HG02588 (cell line): Measurements from ENCODE around the gene KATNAL1.

Experiments used
- ATAC-seq: cut with Tn5 transposase; IDR thresholded peaks from one replicate; pipeline ENCODE4 v1.9.1; 2021; ENCODE audit warnings: mild to moderate bottlenecking, moderate library complexity; ENCODE audit not compliant: unreplicated experiment

Gene KATNAL1

DNA sequence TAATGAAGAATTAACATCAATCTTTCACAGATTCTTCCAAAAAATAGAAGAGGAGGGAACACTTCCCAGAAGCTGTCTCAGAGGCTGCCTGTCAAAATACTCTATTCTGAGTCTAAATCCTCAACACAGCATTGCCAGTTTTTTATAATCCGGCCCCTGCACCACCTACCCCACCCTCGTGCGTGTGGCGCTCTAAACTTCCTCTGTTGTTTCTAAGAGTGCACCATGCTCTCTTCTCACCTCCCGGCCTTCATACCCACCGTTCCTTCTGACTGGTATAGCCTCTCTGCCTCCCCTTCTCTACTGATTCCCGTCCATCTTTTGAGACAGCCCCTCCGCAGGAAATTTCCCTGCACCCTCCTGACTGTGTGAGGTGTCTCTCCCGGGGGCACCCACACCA, 136.8 kb downstream of the KATNAL1 start:
- ATAC-seq, result no peak

DNA sequence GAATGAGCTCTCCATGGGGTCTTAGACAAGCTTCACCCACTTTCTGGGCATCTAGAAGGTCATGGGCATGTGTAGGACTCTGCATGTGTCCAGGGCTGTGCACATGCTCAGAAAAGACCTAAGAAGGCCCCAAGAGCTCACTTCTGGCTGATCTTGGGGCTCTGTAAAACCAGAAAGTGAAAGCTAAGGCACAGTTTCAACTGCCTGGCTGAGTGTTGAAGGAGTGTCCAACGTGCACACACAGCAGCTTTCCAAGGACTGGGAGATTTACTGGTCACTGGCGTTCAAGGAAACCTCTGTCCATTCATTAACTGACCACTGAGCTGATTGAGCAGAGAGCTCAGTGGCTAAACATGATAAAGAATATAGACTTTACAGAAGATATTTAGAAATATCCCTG, 137.9 kb downstream of the KATNAL1 start:
- no peak for ATAC-seq

DNA sequence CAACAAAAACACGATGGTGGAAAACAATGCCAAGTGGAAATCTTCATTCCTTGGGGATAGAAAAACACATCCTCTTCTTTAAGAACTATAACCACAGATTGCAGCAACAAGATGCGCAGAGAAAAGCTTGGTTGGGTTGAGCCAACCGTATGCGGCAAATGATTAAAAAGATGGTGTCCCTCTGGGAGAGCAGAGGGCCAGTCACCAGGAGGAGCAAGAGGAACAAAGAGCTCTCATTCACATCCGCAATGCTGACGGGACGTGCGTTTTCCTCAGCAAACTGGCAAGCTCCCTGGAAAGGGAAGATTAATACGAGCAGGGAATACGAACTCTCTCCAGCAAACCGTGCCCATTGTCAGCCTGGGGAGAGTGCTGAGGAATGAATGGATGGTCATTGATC, 141.6 kb downstream of the KATNAL1 start:
- ATAC-seq, result no peak

DNA sequence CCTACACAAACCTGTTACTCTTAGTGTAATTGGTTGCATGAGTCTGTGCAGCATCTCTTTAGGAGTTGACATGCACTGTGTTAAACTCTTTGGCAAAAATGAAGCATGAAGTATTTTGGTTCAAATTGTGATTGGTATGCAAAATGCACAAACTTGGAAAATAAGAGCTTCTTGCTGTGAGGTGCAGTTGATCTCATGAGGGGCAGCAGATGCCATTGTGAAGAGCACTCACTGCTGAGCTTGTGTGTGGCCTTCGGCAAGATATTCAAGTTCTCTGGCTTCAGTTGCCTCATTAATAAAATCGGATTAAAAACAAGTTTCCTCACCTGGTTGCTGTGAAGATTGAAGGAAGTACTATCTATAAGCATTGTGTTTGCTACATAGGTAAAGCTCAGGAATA, 142.3 kb downstream of the KATNAL1 start:
- ATAC-seq, result no peak

DNA sequence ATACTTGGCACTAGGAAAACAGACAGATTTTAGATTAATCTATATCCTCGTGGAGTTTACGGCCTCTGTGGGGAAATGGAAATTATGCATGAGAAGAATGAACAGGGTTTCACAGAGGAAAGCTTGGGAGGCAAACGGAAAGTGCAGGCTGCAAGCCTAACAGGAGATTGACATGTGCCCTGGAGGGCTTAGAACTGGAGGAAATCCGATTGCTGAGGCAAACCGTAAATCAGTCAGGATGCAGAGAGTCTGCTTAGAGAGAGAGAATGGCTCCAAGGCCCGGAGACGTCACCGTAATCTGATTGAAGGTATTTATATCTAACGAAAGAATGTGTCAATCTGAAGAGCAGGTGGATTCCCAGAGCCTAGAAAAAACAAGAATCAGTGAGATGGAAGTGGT, 143.2 kb downstream of the KATNAL1 start:
- ATAC-seq, result no peak

DNA sequence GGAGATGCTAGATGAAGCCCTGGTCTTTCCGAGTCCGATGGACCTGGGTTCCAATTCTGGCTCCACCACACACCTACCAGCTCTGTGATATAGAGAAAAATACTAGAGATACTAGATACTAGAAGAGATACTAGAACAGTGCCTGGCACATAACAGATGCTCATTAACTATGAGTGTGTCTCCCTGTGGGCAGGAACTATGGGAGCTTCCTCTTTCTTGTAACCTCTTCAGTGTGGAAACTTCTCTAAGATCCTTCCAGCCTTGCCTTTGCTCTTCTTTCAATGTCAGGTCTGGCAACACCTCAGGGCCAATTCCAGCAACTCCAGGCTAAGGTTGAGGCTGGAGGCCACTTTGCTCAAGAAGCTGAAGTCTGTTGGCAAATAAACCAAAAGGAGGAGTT, 143.9 kb downstream of the KATNAL1 start:
- ATAC-seq, result no peak

DNA sequence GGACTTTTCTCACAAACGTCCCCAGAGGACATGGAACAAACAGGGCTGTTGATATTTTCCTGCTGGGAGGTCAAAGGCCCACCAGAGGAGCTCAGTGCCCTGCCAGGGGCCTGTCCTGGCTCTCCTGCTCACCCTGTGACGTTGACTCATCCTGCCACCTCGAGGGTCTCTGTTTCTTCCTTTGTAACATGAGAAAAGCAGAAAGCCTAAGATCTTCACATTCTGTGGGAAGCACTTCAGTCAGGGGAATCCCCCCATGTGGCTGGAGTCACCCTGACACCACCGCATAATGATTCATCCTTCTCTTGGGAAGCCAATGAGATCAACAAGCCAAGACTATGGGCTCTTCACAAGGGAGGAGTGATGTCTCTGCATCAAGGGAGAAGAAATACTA, 147.9 kb downstream of the KATNAL1 start:
- no peak for ATAC-seq

DNA sequence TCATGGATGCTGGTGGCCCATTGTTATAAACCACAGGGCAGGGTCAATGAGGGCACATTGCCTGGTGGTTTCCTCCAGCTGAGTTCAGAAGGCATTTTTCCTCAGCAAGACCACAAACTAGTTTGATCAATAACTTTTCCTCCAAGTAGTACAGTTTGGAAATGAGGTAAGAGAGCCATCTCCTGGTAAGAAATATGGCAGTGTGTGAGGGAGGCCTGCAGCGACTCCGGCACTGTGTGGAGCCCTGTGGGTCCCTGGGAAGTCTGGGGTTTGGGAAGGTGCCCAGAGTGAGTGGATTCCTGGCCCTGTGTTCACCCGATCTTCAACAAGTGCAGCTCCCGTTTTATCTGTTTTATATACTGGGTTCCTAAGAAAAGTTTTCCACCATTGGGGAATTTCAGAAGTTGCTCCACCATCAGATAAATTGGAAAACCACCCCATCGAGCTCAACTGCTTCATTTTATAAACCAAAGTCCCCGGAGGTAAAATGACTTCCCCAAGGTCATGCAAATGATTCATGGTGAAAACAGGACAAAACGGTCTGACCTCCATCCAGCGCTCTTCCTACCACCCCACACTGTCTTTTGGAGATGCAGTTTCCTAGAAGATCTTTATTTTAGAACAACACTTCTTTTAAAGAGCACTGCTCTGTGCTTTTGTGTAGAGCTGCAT, 148.4 kb downstream of the KATNAL1 start:
- no peak for ATAC-seq

DNA sequence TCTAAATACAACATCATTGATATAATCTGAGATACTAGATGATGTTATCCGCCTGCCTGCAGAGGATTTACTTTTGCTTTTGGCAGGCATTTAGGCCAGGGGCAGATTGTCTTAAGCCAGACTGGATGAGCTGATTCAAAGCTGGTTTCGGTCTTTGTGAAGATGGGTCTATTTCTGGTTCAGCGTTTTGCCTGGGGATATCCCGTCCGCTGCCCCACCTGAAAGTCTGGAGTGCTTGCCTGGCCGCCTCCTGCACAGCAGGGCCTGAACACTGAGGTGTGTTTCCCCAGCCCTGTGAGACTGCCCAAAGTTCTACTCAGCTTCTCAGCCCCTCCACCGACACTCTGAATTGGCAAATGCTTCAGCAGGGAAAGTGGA, 149.7 kb downstream of the KATNAL1 start:
- ATAC-seq, result peak; percentile 58

DNA sequence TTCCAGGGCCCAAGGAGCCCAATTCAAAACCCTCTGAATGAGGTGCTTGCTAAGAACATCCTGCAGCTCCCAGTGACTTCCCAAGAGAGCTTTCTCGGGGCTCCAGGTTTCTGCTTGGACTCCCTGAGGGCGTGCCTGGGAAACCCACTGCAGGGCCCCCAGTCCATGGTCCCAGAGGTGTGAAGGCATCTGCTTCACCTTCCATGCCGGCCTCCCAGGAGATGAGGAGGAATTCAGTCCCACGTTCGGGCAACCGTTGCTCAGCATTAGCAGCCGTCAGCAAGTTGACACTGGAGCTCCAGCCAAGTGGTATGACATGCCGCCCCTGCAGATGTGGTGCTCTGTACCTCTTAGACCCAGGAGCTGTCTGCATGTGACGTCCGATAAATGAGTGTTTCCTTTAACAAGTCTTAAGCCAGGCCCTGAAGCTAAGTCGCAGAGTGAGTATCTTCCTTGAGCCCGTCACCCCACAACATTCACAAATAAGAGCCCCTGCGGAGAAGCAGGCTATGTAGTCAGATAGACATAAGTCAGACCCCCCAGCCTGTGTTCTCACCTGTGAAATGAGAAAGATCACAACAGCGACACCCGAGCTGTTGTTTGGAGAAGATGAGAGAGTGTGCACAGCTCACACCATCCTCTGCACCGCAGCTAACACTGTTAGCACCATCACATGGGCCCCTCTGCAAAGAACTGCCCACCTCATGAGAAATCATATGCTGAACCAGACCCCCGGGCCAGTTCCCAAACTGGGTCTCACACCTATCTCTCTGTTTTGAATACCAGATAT, 150.3 kb downstream of the KATNAL1 start:
- ATAC-seq, result peak; percentile 11

DNA sequence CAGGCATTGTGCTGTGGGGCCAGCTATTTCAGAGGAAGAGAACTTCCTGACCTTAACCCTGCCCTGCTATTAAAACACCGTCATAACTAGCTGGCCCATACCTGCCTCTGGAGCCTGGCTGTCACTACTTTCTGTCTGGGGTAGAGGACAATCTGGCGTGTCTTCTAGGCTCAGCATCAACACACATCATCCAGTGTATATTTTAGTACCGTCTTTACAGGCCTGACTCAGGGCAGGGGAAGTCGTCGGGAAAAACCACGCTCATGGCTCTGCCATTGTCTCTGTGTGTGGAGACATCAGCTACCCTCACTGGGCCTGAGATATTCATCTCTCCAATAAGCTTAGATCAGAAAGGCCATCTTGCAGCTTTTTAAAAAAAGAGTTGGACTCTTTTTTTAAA, 151.1 kb downstream of the KATNAL1 start:
- ATAC-seq, result no peak

DNA sequence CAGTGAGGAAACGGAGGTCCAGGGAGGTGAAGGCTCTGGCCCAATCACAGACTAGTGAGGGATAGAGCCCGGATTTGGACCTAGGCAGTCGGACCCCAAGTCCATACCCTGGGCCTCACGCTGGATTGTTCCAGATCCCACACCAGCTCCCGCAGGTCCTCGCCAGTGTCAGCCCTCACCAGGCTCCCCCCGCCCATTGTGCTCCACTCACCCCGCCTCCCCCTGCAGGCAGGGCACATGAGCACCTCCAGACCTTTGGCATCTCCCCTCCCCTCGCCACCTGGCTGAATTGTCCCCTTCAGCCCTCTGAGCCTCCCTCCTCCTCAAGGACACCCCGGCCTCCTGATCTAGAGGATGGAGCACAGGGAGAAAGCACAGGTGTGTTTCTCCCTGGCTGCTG, 152.4 kb downstream of the KATNAL1 start:
- no peak for ATAC-seq

DNA sequence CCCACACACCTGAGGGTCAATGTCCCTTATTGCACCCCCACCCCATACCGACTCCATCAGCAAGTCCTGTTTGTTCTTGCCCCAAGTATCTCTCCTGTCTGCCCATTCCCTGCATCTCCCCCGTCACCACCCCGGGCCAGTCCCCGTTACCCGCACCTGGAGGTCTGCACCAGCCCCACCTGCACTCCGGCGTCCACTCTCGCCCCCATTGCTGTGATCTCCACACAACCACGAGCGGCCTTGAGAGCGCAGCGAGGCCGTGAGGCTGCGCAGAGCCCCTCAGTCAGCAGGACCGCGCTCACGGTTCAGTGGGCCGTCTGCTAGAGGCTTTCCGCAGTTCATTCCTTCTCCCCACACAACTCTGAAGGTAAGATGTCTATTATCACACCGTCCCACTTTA, 152.8 kb downstream of the KATNAL1 start:
- ATAC-seq, result no peak

DNA sequence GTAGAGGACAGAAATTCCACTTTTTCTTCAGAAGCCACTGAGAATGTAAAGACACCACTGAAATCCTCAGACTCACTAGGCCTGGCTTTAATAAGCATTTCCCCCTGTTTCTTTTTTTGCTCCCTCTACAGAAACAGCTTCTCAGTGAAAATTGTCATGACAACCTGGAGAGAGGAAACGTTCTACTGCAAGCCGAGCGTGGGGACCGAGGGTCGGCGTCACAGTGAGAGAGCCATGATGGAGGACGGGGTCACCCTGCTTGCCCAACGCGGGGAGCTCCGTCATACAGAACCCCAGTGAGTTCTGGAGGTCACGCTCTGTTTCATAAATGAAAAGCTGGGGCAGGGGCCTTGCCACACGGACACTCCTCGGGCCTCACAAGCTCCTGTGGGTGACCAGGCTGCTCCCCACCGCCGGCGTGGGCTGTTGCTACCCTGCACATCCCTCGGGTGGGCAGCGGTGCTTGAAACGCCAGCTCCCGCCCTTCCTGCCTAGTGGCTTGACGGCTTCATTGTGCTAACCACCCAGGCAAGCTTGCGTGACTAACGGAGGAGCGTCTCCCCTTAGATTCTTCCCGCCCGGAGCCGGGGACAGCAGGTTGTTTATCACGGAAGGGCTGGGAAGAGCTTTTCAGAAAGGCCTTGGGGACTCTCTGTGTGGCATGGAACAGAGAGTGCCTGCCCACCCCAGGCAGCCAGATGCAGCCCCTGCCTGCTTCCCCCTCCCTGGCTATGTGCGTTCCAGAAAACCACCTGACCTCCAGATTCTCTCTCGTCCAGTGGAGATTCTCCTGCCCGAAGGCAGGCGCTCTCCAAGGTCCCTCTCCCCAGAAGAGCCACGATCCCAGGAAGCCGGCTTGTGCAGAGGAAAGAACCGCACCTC, 153.6 kb downstream of the KATNAL1 start:
- ATAC-seq, result no peak
